Measurements from ENCODE around the gene GRPEL2.

Gene GRPEL2

GRCh38 chr5:149319174-149319573, 26.1 kb upstream of the GRPEL2 start:
- no peak for TF ChIP-seq CTCF (IDR thresholded peaks at IDR 0.05; ENCODE audit: low read depth, low read length)
- H3K4me3 ChIP-seq (ENCODE audit: low read depth, low read length): no peak overlapping the region

- no peak for TF ChIP-seq CTCF (IDR thresholded peaks at IDR 0.05; ENCODE audit: low read depth, low read length)
- H3K4me3 ChIP-seq (ENCODE audit: low read depth, low read length): no peak overlapping the region
Measured at GRCh38 chr5:149320791-149321330, 24.4 kb upstream of the GRPEL2 start.

GRCh38 chr5:149322518-149322917, 22.8 kb upstream of the GRPEL2 start:
- H3K4me3 ChIP-seq (ENCODE audit: low read depth, low read length): no peak overlapping the region
- TF ChIP-seq CTCF (IDR thresholded peaks at IDR 0.05; ENCODE audit: low read depth, low read length): no peak

GRCh38 chr5:149323210-149323609, 22.1 kb upstream of the GRPEL2 start:
- no peak overlapping the region for H3K4me3 ChIP-seq (ENCODE audit: low read depth, low read length)
- TF ChIP-seq CTCF (IDR thresholded peaks at IDR 0.05; ENCODE audit: low read depth, low read length): no peak

- H3K4me3 ChIP-seq (ENCODE audit: low read depth, low read length): no peak overlapping the region
- no peak for TF ChIP-seq CTCF (IDR thresholded peaks at IDR 0.05; ENCODE audit: low read depth, low read length)
Measured at GRCh38 chr5:149323621-149324205, 21.6 kb upstream of the GRPEL2 start.

GRCh38 chr5:149324641-149325040, 20.7 kb upstream of the GRPEL2 start:
- H3K4me3 ChIP-seq (ENCODE audit: low read depth, low read length): no peak overlapping the region
- no peak for TF ChIP-seq CTCF (IDR thresholded peaks at IDR 0.05; ENCODE audit: low read depth, low read length)

- TF ChIP-seq CTCF (IDR thresholded peaks at IDR 0.05; ENCODE audit: low read depth, low read length): no peak
- H3K4me3 ChIP-seq (ENCODE audit: low read depth, low read length): no peak overlapping the region
Measured at GRCh38 chr5:149325166-149325735, 20.0 kb upstream of the GRPEL2 start.
